ENCODE results near the gene SLC49A4.

Gene SLC49A4

GRCh38 chr3:122918576-122919290, 123.9 kb downstream of the SLC49A4 start:
- no peaks in the 10 kb centered on the region for H3K9me3 ChIP-seq (ENCODE audit: low read depth, low read length)
- H3K27ac ChIP-seq, result no peak overlapping the region
- no peak for DNase-seq (ENCODE audit: low read depth, low spot score)
- no peak overlapping the region for H3K9ac ChIP-seq (ENCODE audit: insufficient read length)
- TF ChIP-seq EZH2 (IDR thresholded peaks at IDR 0.05) (no peak), FOXP2 (optimal IDR thresholded peaks at IDR 0.05; ENCODE audit: control extremely low read depth, extremely low read length, insufficient read depth) (no peak), POLR2AphosphoS5 (IDR thresholded peaks at IDR 0.05; ENCODE audit: borderline replicate concordance, low read depth, low read length) (no peak)
- H3K4me3 ChIP-seq, result no peak overlapping the region
- peaks cover 70% of the 10 kb centered on the region for H3K36me3 ChIP-seq (ENCODE audit: insufficient read depth, low read length)

DNA sequence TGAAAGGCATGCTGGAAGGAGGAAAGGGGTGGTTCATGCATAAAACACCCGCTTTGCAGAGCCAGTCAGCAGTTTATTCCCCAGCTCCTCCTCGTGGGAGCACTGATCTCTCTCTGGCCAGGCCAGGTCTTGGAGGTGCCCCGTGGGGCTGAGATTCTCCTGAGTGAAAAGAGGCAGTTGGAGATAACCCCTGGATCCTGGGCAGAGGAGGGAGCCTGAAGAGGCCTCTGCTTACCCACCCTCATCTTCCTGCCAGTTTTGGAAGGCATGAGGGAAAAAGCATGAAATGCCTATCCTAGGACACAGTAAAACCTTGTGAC, 124.4 kb downstream of the SLC49A4 start:
- H3K9me3 ChIP-seq (ENCODE audit: low read depth, low read length), result no peaks in the 10 kb centered on the region
- no peak overlapping the region for H3K4me3 ChIP-seq

GRCh38 chr3:122920986-122921385, 126.1 kb downstream of the SLC49A4 start:
- no peaks in the 10 kb centered on the region for H3K9me3 ChIP-seq (ENCODE audit: low read depth, low read length)
- TF ChIP-seq FOXP2 (optimal IDR thresholded peaks at IDR 0.05; ENCODE audit: control extremely low read depth, extremely low read length, insufficient read depth) (no peak), POLR2AphosphoS5 (IDR thresholded peaks at IDR 0.05; ENCODE audit: borderline replicate concordance, low read depth, low read length) (no peak), EZH2 (IDR thresholded peaks at IDR 0.05) (no peak)
- no peak overlapping the region for H3K27ac ChIP-seq
- no peak overlapping the region for H3K9ac ChIP-seq (ENCODE audit: insufficient read length)
- H3K36me3 ChIP-seq (ENCODE audit: insufficient read depth, low read length), result peaks cover 63% of the 10 kb centered on the region
- no peak overlapping the region for H3K4me3 ChIP-seq
- no peak for DNase-seq (ENCODE audit: low read depth, low spot score)

More for the DNA sequence above, 124.4 kb downstream of the SLC49A4 start:
- H3K36me3 ChIP-seq (ENCODE audit: insufficient read depth, low read length), result peaks cover 68% of the 10 kb centered on the region
- no peak for DNase-seq (ENCODE audit: low read depth, low spot score)
- no peak overlapping the region for H3K27ac ChIP-seq
- no peak overlapping the region for H3K9ac ChIP-seq (ENCODE audit: insufficient read length)
- TF ChIP-seq POLR2AphosphoS5 (IDR thresholded peaks at IDR 0.05; ENCODE audit: borderline replicate concordance, low read depth, low read length), result no peak
- no peak for TF ChIP-seq FOXP2 (optimal IDR thresholded peaks at IDR 0.05; ENCODE audit: control extremely low read depth, extremely low read length, insufficient read depth)
- no peak for TF ChIP-seq EZH2 (IDR thresholded peaks at IDR 0.05)

GRCh38 chr3:122921791-122922651, 127.2 kb downstream of the SLC49A4 start:
- Histone ChIP-seq H3K9ac (ENCODE audit: insufficient read length) (no peak overlapping the region), H3K4me3 (no peak overlapping the region), H3K27ac (no peak overlapping the region), H3K36me3 (ENCODE audit: insufficient read depth, low read length) (peaks cover 55% of the 10 kb centered on the region), H3K9me3 (ENCODE audit: low read depth, low read length) (no peaks in the 10 kb centered on the region)
- TF ChIP-seq FOXP2 (optimal IDR thresholded peaks at IDR 0.05; ENCODE audit: control extremely low read depth, extremely low read length, insufficient read depth) (no peak), EZH2 (IDR thresholded peaks at IDR 0.05) (no peak), POLR2AphosphoS5 (IDR thresholded peaks at IDR 0.05; ENCODE audit: borderline replicate concordance, low read depth, low read length) (no peak)
- DNase-seq (ENCODE audit: low read depth, low spot score), result no peak

- DNase-seq (ENCODE audit: low read depth, low spot score), result no peak
- H3K36me3 ChIP-seq (ENCODE audit: insufficient read depth, low read length), result peaks cover 45% of the 10 kb centered on the region
- no peak overlapping the region for H3K27ac ChIP-seq
- no peak overlapping the region for H3K9ac ChIP-seq (ENCODE audit: insufficient read length)
- TF ChIP-seq FOXP2 (optimal IDR thresholded peaks at IDR 0.05; ENCODE audit: control extremely low read depth, extremely low read length, insufficient read depth) (no peak), EZH2 (IDR thresholded peaks at IDR 0.05) (no peak), POLR2AphosphoS5 (IDR thresholded peaks at IDR 0.05; ENCODE audit: borderline replicate concordance, low read depth, low read length) (no peak)
- no peak overlapping the region for H3K4me3 ChIP-seq
- H3K9me3 ChIP-seq (ENCODE audit: low read depth, low read length), result no peaks in the 10 kb centered on the region
Measured at GRCh38 chr3:122923611-122924010, 128.7 kb downstream of the SLC49A4 start.

DNA sequence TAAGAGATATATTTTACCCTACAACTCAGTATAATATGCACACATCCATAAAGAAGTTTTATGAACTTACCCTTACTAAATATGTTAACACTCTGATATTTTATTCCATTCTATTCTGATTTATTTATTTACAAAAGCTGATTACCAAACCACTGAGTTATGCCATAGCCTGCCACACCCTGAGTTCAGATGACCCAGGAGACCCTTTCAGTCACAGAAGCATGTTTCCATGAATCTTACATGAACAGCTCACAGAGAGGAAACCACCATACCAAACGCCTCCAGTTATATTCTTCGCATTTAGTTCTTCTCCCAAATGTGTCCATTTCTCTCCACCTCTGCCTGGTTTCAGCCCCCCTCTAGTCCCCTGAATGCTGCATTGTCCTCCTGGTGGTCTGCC, 129.2 kb downstream of the SLC49A4 start:
- DNase-seq (ENCODE audit: low read depth, low spot score), result no peak
- Histone ChIP-seq H3K9ac (ENCODE audit: insufficient read length) (no peak overlapping the region), H3K36me3 (ENCODE audit: insufficient read depth, low read length) (peaks cover 45% of the 10 kb centered on the region), H3K27ac (peak overlapping the region; percentile 34; the same call in 1 of the 2 replicates), H3K4me3 (no peak overlapping the region), H3K9me3 (ENCODE audit: low read depth, low read length) (no peaks in the 10 kb centered on the region)
- no peak for TF ChIP-seq FOXP2 (optimal IDR thresholded peaks at IDR 0.05; ENCODE audit: control extremely low read depth, extremely low read length, insufficient read depth)
- no peak for TF ChIP-seq POLR2AphosphoS5 (IDR thresholded peaks at IDR 0.05; ENCODE audit: borderline replicate concordance, low read depth, low read length)
- TF ChIP-seq EZH2 (IDR thresholded peaks at IDR 0.05), result no peak

- DNase-seq (ENCODE audit: low read depth, low spot score), result no peak
- TF ChIP-seq POLR2AphosphoS5 (IDR thresholded peaks at IDR 0.05; ENCODE audit: borderline replicate concordance, low read depth, low read length), result no peak
Measured at GRCh38 chr3:122925756-122926155, 130.9 kb downstream of the SLC49A4 start.

GRCh38 chr3:122926322-122926721, 131.5 kb downstream of the SLC49A4 start:
- no peak overlapping the region for H3K9ac ChIP-seq (ENCODE audit: insufficient read length)

More at GRCh38 chr3:122925756-122926155, 130.9 kb downstream of the SLC49A4 start:
- no peaks in the 10 kb centered on the region for H3K9me3 ChIP-seq (ENCODE audit: low read depth, low read length)
- no peak overlapping the region for H3K9ac ChIP-seq (ENCODE audit: insufficient read length)
- no peak overlapping the region for H3K4me3 ChIP-seq
- H3K27ac ChIP-seq, result no peak overlapping the region
- H3K36me3 ChIP-seq (ENCODE audit: insufficient read depth, low read length), result peaks cover 40% of the 10 kb centered on the region

More at GRCh38 chr3:122926322-122926721, 131.5 kb downstream of the SLC49A4 start:
- no peak for TF ChIP-seq EZH2 (IDR thresholded peaks at IDR 0.05)
- TF ChIP-seq POLR2AphosphoS5 (IDR thresholded peaks at IDR 0.05; ENCODE audit: borderline replicate concordance, low read depth, low read length), result no peak
- no peak for TF ChIP-seq FOXP2 (optimal IDR thresholded peaks at IDR 0.05; ENCODE audit: control extremely low read depth, extremely low read length, insufficient read depth)
- Histone ChIP-seq H3K27ac (no peak overlapping the region), H3K9me3 (ENCODE audit: low read depth, low read length) (no peaks in the 10 kb centered on the region), H3K36me3 (ENCODE audit: insufficient read depth, low read length) (peaks cover 34% of the 10 kb centered on the region; the same call in 1 of the 2 replicates), H3K4me3 (no peak overlapping the region)
- DNase-seq (ENCODE audit: low read depth, low spot score), result no peak

Measured in SK-N-MC (cell line).